Measurements from ENCODE around the gene TEX19. TPM values are rescaled to one million over a fixed set of nuclear protein-coding genes. Genes with fewer than 3 reads are reported as not detected.

TEX19 gene
- total RNA-seq, 3 donors from 2014 or later (not counting 1 experiment from before 2014, with no cell fraction given): not detected

DNA sequence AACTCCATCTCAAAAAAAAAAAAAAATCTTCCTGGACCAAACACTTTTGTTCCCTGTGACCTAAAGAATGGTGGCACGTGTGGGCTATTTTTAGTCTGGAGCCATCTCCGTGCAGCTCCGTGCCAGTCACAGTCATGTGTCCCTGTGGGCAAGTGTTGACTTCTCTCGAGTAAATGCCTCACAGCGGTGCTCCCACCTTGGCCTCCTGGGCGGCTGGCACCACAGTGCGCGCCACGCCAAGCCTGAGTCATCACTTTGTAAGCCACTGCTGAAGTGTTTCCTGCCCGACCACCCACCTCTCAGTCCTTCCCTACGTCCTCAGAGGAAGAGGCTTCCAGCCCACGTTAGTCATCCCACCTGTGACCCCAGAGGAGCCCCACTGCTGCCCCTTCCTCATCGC is 48.2 kb downstream of the TEX19 start:
- no peak overlapping the region for H3K4me3 Mint-ChIP-seq
- TF ChIP-seq, protein P1, sequence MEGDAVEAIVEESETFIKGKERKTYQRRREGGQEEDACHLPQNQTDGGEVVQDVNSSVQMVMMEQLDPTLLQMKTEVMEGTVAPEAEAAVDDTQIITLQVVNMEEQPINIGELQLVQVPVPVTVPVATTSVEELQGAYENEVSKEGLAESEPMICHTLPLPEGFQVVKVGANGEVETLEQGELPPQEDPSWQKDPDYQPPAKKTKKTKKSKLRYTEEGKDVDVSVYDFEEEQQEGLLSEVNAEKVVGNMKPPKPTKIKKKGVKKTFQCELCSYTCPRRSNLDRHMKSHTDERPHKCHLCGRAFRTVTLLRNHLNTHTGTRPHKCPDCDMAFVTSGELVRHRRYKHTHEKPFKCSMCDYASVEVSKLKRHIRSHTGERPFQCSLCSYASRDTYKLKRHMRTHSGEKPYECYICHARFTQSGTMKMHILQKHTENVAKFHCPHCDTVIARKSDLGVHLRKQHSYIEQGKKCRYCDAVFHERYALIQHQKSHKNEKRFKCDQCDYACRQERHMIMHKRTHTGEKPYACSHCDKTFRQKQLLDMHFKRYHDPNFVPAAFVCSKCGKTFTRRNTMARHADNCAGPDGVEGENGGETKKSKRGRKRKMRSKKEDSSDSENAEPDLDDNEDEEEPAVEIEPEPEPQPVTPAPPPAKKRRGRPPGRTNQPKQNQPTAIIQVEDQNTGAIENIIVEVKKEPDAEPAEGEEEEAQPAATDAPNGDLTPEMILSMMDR (IDR thresholded peaks at IDR 0.05): no peak
- H3K9me3 ChIP-seq (ENCODE audit: control insufficient read depth, insufficient read depth, low read length): no peaks in the 10 kb centered on the region
- ATAC-seq (no peak), DNase-seq (no peak)
- no peaks in the 10 kb centered on the region for H3K27me3 ChIP-seq (ENCODE audit: control insufficient read depth, insufficient read depth, low read length)
- H3K27ac Mint-ChIP-seq: no peak overlapping the region
- H3K4me3 ChIP-seq (ENCODE audit: low read length): no peak overlapping the region
- peaks cover 19% of the 10 kb centered on the region for H3K36me3 ChIP-seq (ENCODE audit: control insufficient read depth, insufficient read depth, low read length)
- no peaks in the 10 kb centered on the region for H3K9me3 Mint-ChIP-seq
- intact Hi-C loops (cut with micrococcal nuclease): no loop called here
- peaks cover 5% of the 10 kb centered on the region for H3K4me1 ChIP-seq (ENCODE audit: control insufficient read depth, insufficient read depth, low read length)
- H3K27me3 Mint-ChIP-seq (ENCODE audit: low read depth in 2 of 2): no peaks in the 10 kb centered on the region
- H3K36me3 Mint-ChIP-seq: no peaks in the 10 kb centered on the region
- WGBS (ENCODE audit: insufficient coverage): 47% methylated on average over 13 of the region's 13 CpGs
- no peak overlapping the region for H3K27ac ChIP-seq (ENCODE audit: low read length)
- H3K4me1 Mint-ChIP-seq: peaks cover 0 to 9% of the 10 kb centered on the region in 2 donors

DNA sequence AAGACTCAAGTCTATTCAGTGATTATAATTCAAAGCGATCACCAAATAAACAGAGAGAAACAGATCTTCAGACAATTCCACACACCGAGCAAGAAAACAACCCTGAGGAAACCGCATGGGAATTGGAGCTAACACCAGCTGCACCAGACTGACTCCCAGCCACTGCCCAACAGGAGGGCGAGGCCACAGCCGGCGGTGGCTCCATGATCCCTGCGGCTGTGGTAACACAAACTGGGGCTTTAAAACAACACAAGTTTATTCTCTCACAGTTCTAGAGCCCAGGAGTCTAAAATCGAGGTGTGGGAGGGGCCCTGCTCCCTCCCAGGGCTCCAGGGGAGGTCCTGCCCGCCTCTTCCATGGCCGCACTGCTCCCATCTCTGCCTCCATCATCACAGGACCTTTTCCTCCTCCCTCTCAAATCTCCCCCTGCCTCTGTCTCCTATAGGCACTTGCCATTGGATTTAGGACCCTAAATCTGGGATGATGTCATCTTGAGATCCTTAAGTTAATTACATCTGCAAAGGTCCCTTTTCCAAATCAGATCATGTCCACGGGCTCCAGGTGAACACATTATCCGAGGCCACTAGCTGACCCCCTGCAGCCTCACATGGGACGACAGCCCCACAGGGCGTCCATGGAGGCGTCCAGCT is 49.4 kb downstream of the TEX19 start:
- DNase-seq (no peak), ATAC-seq (no peak)
- TF ChIP-seq, protein P1 (IDR thresholded peaks at IDR 0.05): no peak
- Mint-ChIP-seq H3K27ac (no peak overlapping the region), H3K9me3 (no peaks in the 10 kb centered on the region), H3K36me3 (no peaks in the 10 kb centered on the region), H3K27me3 (ENCODE audit: low read depth in 2 of 2) (no peaks in the 10 kb centered on the region), H3K4me1 (peaks cover 0 to 9% of the 10 kb centered on the region in 2 donors), H3K4me3 (no peak overlapping the region)
- peaks cover 17% of the 10 kb centered on the region for H3K36me3 ChIP-seq (ENCODE audit: control insufficient read depth, insufficient read depth, low read length)
- no peak overlapping the region for H3K27ac ChIP-seq (ENCODE audit: low read length)
- H3K4me3 ChIP-seq (ENCODE audit: low read length): no peak overlapping the region
- H3K27me3 ChIP-seq (ENCODE audit: control insufficient read depth, insufficient read depth, low read length): no peaks in the 10 kb centered on the region
- 95% methylated on average over 15 of the region's 15 CpGs for WGBS (ENCODE audit: insufficient coverage)
- no peaks in the 10 kb centered on the region for H3K9me3 ChIP-seq (ENCODE audit: control insufficient read depth, insufficient read depth, low read length)
- intact Hi-C loops (cut with micrococcal nuclease): no loop called here
- peaks cover 5% of the 10 kb centered on the region for H3K4me1 ChIP-seq (ENCODE audit: control insufficient read depth, insufficient read depth, low read length)

- no peaks in the 10 kb centered on the region for H3K9me3 ChIP-seq (ENCODE audit: control insufficient read depth, insufficient read depth, low read length)
- peaks cover 5% of the 10 kb centered on the region for H3K4me1 ChIP-seq (ENCODE audit: control insufficient read depth, insufficient read depth, low read length)
- Mint-ChIP-seq H3K27ac (no peak overlapping the region), H3K27me3 (ENCODE audit: low read depth in 2 of 2) (no peaks in the 10 kb centered on the region), H3K4me3 (no peak overlapping the region), H3K36me3 (no peaks in the 10 kb centered on the region), H3K9me3 (no peaks in the 10 kb centered on the region), H3K4me1 (peaks cover 0 to 4% of the 10 kb centered on the region in 2 donors)
- DNase-seq: no peak
- ATAC-seq: no peak
- TF ChIP-seq, protein P1 (IDR thresholded peaks at IDR 0.05): no peak
- intact Hi-C loops (cut with micrococcal nuclease): no loop called here
- peaks cover 15% of the 10 kb centered on the region for H3K36me3 ChIP-seq (ENCODE audit: control insufficient read depth, insufficient read depth, low read length)
- no peak overlapping the region for H3K4me3 ChIP-seq (ENCODE audit: low read length)
- H3K27me3 ChIP-seq (ENCODE audit: control insufficient read depth, insufficient read depth, low read length): no peaks in the 10 kb centered on the region
- WGBS (ENCODE audit: insufficient coverage): 98% methylated on average over 21 of the region's 21 CpGs
- no peak overlapping the region for H3K27ac ChIP-seq (ENCODE audit: low read length)
Measured at GRCh38 chr17:82408938-82409318, 49.9 kb downstream of the TEX19 start.

Measured in natural killer cell (primary cell).